UCSD-AML1 (cell line): Measurements from ENCODE around the gene C13orf46.

Experiments
- DNase-seq: peaks from one replicate; lab custom pipeline; 2025; ENCODE audit not compliant: unreplicated experiment; lab: John Stamatoyannopoulos, UW

Gene C13orf46

DNA sequence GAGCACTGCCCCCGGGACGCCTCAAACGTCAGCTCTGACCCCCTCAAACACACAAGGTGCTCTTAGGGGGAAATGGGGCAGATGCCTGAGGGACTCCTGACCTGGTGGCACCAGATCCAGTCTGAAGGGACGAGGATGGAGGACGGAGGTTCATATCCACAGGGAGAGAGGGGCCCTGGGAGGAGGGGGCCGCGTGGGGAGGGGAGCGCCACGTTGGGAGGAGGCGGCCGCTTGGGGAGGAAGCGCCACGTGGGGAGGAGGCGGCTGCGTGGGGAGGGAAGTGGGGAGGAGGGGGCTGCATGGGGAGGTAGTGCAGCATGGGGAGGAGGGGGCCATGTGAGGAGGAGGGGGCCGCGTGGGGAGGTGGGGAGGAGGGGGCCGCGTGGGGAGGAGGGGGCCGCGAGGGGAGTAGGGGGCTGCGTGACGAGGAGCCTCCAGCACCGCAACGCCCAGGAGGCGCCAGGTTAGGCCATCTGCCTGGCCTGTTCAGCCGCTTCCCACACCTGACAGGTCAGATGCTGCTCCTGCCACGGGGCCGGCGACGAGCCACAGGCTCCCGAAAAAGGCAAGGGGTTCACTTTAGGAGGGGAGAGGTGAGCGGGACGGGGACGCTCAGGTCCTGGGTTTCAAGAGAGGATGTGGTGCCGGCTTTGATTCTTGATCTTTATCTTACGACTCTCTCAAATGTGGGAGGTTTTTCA is 36.7 kb upstream of the C13orf46 start:
- DNase-seq = no peak

DNA sequence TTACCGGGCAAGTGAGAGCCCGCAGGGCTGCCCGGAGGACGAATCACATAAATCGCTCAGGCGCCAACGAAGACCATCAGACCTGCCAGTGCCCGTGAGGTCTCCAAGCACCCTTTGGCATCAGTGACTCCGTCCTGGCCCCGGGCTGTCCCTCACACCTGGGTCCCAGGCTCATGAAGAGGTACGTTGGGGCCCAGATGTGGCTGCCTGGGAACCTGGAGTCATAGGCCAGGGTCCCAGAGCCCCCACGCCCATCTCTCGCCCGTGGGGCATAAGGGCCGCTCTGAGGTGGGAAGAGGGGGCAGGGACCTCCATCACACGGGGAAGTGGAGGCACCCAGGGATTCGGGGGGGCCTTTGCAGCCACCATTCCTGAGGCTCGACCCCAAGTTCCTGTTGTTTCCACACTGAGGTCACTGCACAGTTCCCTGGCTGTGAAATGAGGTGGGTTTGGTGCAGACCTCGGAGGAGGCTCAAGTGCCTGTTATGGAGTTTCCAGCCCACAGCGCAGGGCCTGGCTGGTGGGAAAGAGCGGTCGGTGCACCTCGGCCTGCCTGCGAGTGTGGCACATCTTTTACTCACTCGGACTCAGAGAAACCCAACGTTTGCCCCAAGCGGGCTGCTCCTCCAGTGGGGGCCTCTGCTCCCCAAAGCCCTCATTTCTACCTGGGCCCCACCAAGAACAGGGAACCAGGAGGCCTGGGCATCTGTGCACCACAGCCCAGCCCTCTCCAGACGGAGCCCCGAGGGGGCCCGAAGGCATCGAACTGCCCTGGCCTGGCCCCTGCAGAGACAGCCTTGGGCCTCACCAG is 35.9 kb upstream of the C13orf46 start:
- no peak for DNase-seq

DNA sequence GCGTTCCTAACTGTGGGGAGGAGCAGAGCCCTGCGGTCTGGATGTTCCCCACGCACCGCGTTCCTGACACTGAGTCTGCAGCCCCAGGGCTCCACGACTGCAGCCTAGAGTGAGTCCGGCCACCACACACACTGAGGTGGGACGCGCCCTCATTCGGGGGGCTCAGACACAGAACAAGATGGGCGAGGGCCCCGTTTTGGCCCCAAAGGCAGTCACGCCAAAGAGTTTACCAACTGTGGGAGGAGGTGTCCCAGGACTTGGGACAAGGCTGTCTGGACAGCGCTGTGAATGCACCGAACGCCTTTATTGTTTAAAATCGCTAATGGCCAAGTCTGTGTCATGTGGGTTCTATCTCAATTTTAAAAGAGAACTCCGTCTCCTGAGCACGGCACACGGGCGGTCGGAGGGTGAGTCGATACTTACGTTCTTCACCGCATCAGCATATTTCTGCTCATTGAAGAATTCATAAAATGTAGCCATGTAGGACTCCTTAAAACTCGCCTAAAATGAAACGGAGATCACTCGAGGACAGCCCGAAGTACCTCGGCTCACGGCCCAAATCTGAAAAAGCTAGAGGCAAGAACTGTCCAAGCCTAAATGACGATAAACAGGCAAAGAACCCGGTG is 35.2 kb upstream of the C13orf46 start:
- DNase-seq = no peak

GRCh38 chr13:114007566-114007965 is 33.7 kb upstream of the C13orf46 start:
- DNase-seq = no peak

GRCh38 chr13:114005206-114005724 is 31.4 kb upstream of the C13orf46 start:
- no peak for DNase-seq

DNA sequence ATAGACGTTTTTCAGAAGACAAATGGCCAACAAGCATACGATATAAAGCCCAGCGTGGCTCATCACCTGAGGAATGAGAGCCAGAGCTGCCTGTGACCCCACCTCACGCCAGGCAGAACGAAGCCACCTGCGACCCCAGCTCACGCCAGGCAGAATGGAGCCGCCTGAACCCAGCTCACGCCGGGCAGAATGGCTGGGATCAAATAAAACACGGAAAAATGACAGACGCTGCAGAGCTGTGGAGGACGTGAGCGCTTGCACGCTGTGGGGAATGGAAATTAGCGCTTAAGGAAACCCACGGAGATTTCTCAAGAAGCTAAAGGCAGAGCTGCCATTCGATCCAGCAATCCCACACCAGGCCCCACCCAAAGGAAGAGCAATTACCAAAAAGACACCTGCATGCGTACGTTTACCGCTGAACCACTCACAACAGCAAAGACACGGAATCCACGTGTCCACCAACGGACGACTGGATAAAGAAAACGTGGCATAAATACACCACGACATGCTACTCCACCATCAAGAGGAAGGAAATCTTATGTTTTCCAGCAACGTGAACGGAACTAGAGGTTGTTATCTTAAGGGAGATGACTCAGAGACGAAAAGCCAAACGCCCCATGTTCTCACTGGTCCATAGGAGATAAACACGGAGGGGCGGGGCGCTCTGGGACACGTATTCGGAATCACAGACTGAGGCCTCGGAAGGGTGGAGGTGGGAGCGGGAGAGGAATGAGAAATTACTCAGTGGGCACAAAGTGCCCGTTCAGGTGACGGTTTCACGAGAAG is 30.7 kb upstream of the C13orf46 start:
- DNase-seq = peak; percentile 22

GRCh38 chr13:114002771-114003321 is 29.0 kb upstream of the C13orf46 start:
- DNase-seq = no peak

- no peak for DNase-seq
Observed at GRCh38 chr13:114002009-114002544, 28.2 kb upstream of the C13orf46 start.

GRCh38 chr13:114001331-114002008 is 27.6 kb upstream of the C13orf46 start:
- no peak for DNase-seq

- DNase-seq = no peak
Observed at GRCh38 chr13:114000151-114001040, 26.5 kb upstream of the C13orf46 start.

- DNase-seq = no peak
Observed at GRCh38 chr13:113999618-113999910, 25.7 kb upstream of the C13orf46 start.

DNA sequence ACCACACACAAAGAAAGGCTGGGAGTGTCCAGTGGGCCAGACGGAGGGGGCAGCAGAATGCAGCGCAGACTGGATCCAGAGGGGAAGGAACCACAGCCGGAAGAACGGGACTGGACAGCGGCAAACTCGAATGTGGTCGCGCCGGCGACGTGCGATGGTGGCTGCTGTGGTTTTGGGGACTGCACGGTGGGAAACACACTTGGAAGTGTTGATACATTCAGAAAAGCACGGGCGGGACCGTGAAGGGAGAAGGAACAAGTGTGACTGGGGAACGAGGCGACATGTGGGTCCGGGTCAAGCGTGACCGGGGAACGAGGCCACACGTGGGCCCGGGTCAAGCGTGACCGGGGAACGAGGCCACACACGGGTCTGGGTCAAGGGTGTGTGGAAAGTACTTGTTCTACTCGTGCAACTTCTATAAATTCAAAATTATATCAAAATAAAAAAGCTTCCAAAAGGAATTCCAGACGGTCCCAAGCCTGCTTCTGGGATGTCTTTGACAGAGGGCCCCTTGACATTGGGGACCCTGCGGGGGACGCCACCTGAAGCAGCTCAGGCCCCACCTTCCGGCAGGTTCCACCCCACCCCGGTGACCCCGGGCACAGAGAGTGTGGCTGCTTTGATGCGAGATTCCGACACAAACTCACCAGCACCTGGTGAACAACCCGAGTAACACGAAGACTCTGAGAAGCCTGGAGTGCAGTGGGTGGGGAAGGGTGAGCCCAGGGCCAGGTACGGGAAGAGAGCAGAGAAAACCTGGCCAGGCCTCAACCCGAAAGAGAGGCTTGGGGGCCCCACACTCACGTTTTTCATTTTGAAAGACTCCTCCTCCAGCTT is 25.1 kb upstream of the C13orf46 start:
- no peak for DNase-seq

DNA sequence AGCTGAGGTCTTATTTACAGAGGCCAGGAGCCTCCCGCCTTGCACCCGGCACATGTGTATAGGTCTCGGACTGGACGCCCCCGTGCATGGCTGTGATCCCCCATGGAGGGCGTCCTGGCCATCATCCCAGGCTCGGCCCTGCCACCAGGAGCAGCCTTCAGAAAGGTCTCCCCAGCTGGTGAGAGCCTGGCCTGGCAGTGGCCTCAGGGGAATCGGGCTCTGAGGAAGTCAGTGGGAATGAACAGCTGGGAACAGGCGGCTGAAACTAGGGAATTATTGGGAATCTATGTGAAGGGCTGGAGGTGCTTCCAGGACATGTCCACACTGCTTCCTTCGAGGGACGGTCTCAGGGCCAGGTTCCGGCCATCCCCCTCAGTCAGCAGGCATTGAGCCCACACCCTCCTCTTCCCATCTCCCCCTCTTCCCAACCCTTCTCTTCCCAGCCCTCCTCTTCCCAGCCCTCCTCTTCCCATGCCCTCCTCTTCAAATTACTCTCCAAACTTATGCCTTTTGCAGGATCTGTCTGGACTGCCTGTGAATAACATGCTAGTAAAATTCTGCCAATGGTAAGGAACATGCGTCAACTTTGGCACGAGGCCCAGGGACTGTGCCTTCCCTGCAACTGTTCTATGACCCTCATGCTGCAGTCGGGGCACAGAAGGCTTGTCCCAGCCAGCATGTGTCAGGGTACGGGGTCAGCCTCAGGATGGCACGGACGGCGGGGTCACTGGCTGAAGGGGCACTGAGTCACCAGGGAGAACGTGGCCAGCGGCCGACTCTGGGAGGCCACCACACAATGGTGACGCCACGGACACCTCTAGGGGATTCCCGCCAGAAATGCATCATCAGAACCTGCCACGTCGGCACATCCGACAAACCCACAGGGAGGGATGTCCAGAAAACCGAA is 24.2 kb upstream of the C13orf46 start:
- DNase-seq = no peak

DNA sequence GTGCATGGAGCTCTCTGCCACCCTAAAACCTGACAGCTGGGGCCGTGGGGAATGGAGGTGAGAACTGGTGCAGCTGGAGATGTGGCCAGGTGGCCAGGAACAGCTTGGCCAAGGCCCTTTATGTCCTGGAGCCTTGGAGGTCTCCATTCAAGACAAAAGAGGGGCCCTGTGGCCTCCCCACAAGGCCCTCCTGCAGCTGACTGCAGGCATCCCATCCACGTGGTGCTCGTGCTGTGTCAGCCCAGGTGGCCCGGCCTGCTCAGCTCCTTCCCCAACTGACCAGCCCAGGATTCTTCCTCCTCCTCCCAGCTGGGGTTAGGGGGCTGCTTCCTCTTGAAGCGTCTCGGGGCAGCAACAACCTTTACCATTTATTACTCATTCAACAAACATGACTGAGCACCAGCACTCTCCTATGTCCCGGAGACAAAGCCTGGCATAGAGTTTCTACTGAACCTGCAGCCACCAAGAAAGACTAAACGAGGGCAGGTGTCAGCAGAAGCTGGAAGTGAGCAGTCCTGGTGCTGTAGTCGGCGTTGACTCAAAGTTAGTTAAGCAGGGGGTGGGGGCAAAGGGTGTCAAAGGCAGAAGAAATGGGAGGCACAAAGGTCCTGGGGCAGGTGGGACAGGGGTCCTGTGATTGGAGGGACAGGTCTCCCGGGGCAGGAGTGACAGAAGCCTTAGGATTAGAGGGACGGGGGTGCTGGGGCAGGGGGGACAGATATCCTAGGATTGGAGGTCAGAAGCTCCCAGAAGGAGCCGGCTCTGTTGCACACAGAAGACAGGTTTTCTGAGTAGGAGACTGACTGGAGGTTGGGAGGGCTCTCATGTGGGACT is 23.3 kb upstream of the C13orf46 start:
- no peak for DNase-seq

- no peak for DNase-seq
Observed at GRCh38 chr13:113996081-113996911, 22.4 kb upstream of the C13orf46 start.
